22Rv1 (cell line): ENCODE results near the gene PSKH1.

ENCODE experiments used
- CTCF ChIP-seq: fragments of 450-650 bp; IDR thresholded peaks from 2 replicates; pipeline ENCODE4 v1.5.1; 2017; ENCODE audit warnings: mild to moderate bottlenecking
- ZFX ChIP-seq: fragments of 450-650 bp; IDR thresholded peaks from 2 replicates; pipeline ENCODE4 v1.6.1; 2017; ENCODE audit warnings: antibody characterized with exemption, borderline replicate concordance

DNA sequence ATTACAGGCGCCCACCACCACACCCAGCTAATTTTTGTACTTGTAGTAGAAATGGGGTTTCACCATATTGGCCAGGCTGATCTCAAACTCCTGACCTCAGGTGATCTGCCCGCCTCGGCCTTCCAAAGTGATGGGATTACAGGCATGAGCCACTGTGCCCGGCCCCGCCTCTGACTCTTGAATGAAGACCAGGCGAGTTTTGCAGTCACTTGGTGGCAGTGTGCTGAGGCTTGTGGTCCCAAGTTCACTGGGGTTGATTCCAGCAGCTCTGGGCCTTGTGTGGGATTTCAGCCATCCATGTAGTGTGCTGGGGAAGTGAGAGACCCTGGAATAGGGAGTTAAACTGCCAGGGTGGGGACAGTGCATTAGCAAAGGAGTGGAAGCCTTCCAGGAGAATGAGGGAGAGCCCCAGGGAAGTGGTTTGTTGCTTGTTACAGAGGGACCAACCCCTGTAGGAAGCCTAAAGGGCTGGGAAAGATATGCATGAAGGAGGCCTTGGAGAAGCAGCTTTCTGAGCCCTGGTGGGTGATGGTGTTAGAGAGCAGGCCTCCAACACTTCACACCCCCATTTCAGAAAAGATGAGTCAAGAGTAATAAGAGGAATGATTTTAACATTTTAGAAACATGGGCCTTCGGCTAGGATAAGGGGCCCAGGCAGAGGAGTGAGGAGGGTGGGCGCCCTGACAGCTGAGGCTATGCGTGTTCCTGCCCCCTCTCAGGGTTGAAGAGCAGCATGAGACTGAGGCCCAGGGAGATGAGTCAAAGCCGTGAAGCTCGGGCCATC is 14.5 kb downstream of the PSKH1 start:
- no peak for TF ChIP-seq CTCF
- TF ChIP-seq ZFX, result no peak
